ENCODE data around the gene LAX1.

Gene LAX1

DNA sequence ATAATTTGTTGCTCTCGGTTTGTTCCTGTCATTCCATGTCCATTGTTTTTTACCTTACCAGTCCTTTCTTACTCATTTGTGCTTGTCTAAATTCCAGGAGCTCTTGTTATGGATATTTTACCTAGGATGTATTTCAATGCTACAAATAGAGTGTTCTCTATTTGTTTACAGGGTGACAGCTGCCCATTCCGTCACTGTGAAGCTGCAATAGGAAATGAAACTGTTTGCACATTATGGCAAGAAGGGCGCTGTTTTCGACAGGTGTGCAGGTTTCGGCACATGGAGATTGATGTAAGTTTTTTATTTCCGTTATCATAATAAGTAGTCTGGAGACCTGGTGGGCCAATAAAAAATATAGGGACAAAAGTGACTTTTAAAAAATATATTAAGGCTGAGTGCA lies 53.4 kb downstream of the LAX1 start:
- no peak for DNase-seq

DNA sequence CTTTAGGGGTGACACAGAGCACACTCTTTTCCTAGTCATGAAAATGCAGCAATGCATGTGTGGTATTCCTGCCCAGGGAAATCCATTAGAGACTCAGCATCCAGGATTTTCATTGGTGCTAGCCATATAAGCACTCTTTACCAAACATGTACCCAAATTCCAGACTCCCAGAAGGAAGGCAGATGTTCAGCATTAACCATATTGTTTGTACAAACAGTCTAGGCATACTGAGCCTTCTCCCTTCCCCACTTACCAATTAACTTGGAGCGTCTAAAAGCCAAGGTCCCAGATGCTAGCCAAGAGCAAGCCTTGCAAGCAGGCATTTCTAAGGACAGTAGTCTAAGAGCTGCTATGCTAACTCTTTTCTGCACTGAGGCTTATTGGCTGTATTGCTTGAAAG lies 58.3 kb downstream of the LAX1 start:
- no peak for DNase-seq
